22Rv1 (cell line): ENCODE measurements around the gene UBA52.

Source experiments
- CTCF ChIP-seq: fragments of 450-650 bp; IDR thresholded peaks from 2 replicates; pipeline ENCODE4 v1.5.1; 2017; ENCODE audit warnings: mild to moderate bottlenecking
- ZFX ChIP-seq: fragments of 450-650 bp; IDR thresholded peaks from 2 replicates; pipeline ENCODE4 v1.6.1; 2017; ENCODE audit warnings: antibody characterized with exemption, borderline replicate concordance

- TF ChIP-seq CTCF (no peak), ZFX (no peak)
These were observed 40.2 kb upstream of the UBA52 start for GRCh38 chr19:18531485-18531884.
